K562 (cell line): ENCODE measurements around the gene ETV3. TPM values are rescaled to one million over a fixed set of nuclear protein-coding genes. Genes with fewer than 3 reads are reported as not detected.

Experiments
- ATAC-seq: fragments of 200-7000 bp; cut with Tn5 transposase; 3 replicates; pipeline ENCODE4 v1.9.1; 2020; ENCODE audit warnings: moderate library complexity
- BruUV-seq: library from RNA; stranded (reverse); fragments of 400-500 nt; replicated peaks from 2 replicates; lab custom pipeline; 2021; lab: Mats Ljungman, UMichigan
- CTCF ChIA-PET: fragments of 300-600 bp; formaldehyde crosslinking; extraction: SDS; loops from one replicate; lab custom pipeline; 2021; ENCODE audit warnings: low intra/inter-chr PET ratio; lab: Yijun Ruan, JAX
- POLR2A ChIA-PET: fragments of 300-600, 350-650 bp; sonication (Branson Sonifier 250); formaldehyde crosslinking; extraction: SDS; loops from one replicate; lab custom pipeline; 2021; ENCODE audit warnings: antibody characterized with exemption, inconsistent platforms; lab: Yijun Ruan, JAX
- DNase-seq, 4 experiments: peaks; one replicate each; pipeline versions ENCODE4 v3.0.0 to v3.0.0-alpha.2; 2011 to 2018; ENCODE audit warnings: low spot score in 3 of 4, mixed read lengths in 3 of 4; ENCODE audit errors: extremely low read depth in 1 of 4
- FAIRE-seq: peaks from 2 replicates; lab custom pipeline; 2011; peaks lifted over from hg19 to GRCh38; lab: Jason Lieb, UNC
- H2AFZ ChIP-seq: 2 replicates; pipeline ENCODE4 v1.6.0; 2011; ENCODE audit warnings: low read depth, low read length, control low read depth, inconsistent platforms
- H3K27ac ChIP-seq: fragments of 200-600 bp; 3 replicates; pipeline ENCODE4 v1.8.0; 2011; ENCODE audit warnings: low read depth, mild to moderate bottlenecking, control low read depth, inconsistent platforms, low read length, moderate library complexity, mixed read lengths; ENCODE audit errors: extremely low read depth
- H3K27me3 ChIP-seq, 2 experiments: fragments of 300-600 bp in 1 of 2; 2 replicates in 1 of 2; 3 replicates in 1 of 2; pipeline versions ENCODE4 v1.6.0 to v1.8.0; 2011; ENCODE audit warnings: inconsistent platforms in 2 of 2, low read length in 2 of 2, mild to moderate bottlenecking in 1 of 2, mixed read lengths in 1 of 2, moderate library complexity in 1 of 2; ENCODE audit not compliant: control insufficient read depth in 2 of 2, insufficient read depth in 2 of 2
- H3K36me3 ChIP-seq: fragments of 300-600 bp; 3 replicates; pipeline ENCODE4 v1.8.0; 2011; ENCODE audit warnings: mild to moderate bottlenecking, low read length, inconsistent platforms; ENCODE audit not compliant: control insufficient read depth, insufficient read depth
- H3K4me1 ChIP-seq, 2 experiments: fragments of 200-600 bp in 1 of 2; replicated peaks in 1 of 2; 2 replicates in 1 of 2; 3 replicates in 1 of 2; pipeline versions ENCODE4 v1.5.1 to v1.8.0; 2011; ENCODE audit warnings: inconsistent platforms in 2 of 2, low read length in 2 of 2, mild to moderate bottlenecking in 1 of 2, mixed read lengths in 1 of 2, moderate library complexity in 1 of 2; ENCODE audit not compliant: control insufficient read depth in 2 of 2, insufficient read depth in 2 of 2
- H3K4me2 ChIP-seq: 2 replicates; pipeline ENCODE4 v1.6.1; 2011; ENCODE audit warnings: low read length, control low read depth, inconsistent platforms, mixed read lengths; ENCODE audit not compliant: insufficient read depth
- H3K4me3 ChIP-seq: fragments of 200-600 bp; sonication (generic), shearing (Covaris generic); 2 replicates; pipeline ENCODE4 v1.5.1; 2016; ENCODE audit warnings: control low read depth, inconsistent platforms
- H3K79me2 ChIP-seq: fragments of 200-600 bp; 3 replicates; pipeline ENCODE4 v1.8.0; 2011; ENCODE audit warnings: low read length, inconsistent platforms; ENCODE audit not compliant: control insufficient read depth, insufficient read depth
- H3K9ac ChIP-seq, 2 experiments: 2 replicates each; pipeline versions ENCODE4 v1.6.0 to v1.6.1; 2011; ENCODE audit warnings: low read depth in 2 of 2, low read length in 2 of 2, control low read depth in 1 of 2, inconsistent platforms in 1 of 2, mild to moderate bottlenecking in 1 of 2, mixed read lengths in 1 of 2; ENCODE audit not compliant: insufficient read depth in 1 of 2
- H3K9me1 ChIP-seq: one replicate; pipeline ENCODE4 v1.6.0; 2011; ENCODE audit warnings: inconsistent platforms, mild to moderate bottlenecking, low read length, moderate library complexity; ENCODE audit not compliant: control insufficient read depth, insufficient read depth
- H3K9me3 ChIP-seq: replicated peaks from 2 replicates; pipeline ENCODE4 v1.5.1; 2011; ENCODE audit warnings: low read depth, low read length, inconsistent platforms; ENCODE audit not compliant: control insufficient read depth, insufficient read depth
- H4K20me1 ChIP-seq: replicated peaks from 2 replicates; pipeline ENCODE4 v1.6.1; 2011; ENCODE audit warnings: low read length, inconsistent platforms, mixed read lengths; ENCODE audit not compliant: control insufficient read depth, insufficient read depth
- ATF7 ChIP-seq: fragments of 450-650 bp; IDR thresholded peaks from 2 replicates; pipeline ENCODE4 v1.7.1; 2014; ENCODE audit warnings: mild to moderate bottlenecking, moderate library complexity
- BACH1 ChIP-seq: fragments of 200-800 bp; sonication (Bioruptor generic); IDR thresholded peaks from 2 replicates; pipeline ENCODE4 v1.6.1; 2016; ENCODE audit warnings: missing genetic modification characterization, missing compliant biosample characterization
- CBFA2T3 ChIP-seq: fragments of 450-650 bp; IDR thresholded peaks from 2 replicates; pipeline ENCODE4 v1.6.1; 2017
- MAZ ChIP-seq, 2 experiments: fragments of 450-650 bp in 1 of 2; sonication (generic) in 1 of 2; formaldehyde crosslinking; IDR thresholded peaks in 1 of 2; conservative IDR thresholded peaks in 1 of 2; 2 replicates each; pipeline versions ENCODE4 v1.4.0 to v1.5.0; 2020; ENCODE audit warnings: mild to moderate bottlenecking in 1 of 2, missing genetic modification reagents in 1 of 2
- NR2C1 ChIP-seq, 2 experiments: fragments of 450-650 bp; IDR thresholded peaks; 2 replicates each; pipeline ENCODE4 v1.6.1; 2017; ENCODE audit warnings: mild to moderate bottlenecking in 2 of 2, antibody characterized with exemption in 1 of 2, inconsistent platforms in 1 of 2, missing compliant biosample characterization in 1 of 2, missing genetic modification characterization in 1 of 2
- WGBS: fragments of 100-300 bp; shearing (Covaris generic); methylation state at CpG from one replicate; pipeline ENCODE4 v1.1.6; 2016; ENCODE audit warnings: low coverage, mixed read lengths; ENCODE audit not compliant: insufficient coverage; ENCODE audit errors: missing lambda C conversion rate; 5-methylcytosine and 5-hydroxymethylcytosine counted together
- in situ Hi-C: fragments of 300-500 bp; cut with MboI; formaldehyde crosslinking; loops from 4 replicates; pipeline ENCODE4 v1.15.0; 2018; ENCODE audit warnings: inconsistent platforms, mixed read lengths
- intact Hi-C: fragments of 100-400 bp; cut with micrococcal nuclease; formaldehyde crosslinking; loops from 2 replicates; pipeline ENCODE4 v1.14.2; 2022
- polyA plus RNA-seq, 8 experiments: library from polyadenylated mRNA; depleted of rRNA in 4 of 8; stranded (reverse) in 5 of 8; unstranded in 3 of 8; fragments of >200 nt; fragmentation: Nextera tagmentation in 2 of 8; fragmentation: Illumina TruSeq in 1 of 8; extraction: Ambion mirVana in 2 of 8; extraction: Trizol in 1 of 8; gene quantifications; 2 replicates each; pipeline versions ENCODE4 v1.2.1 to v1.2.3, GENCODE V29; 2011 to 2014; ENCODE audit warnings: inconsistent platforms in 1 of 8, missing spikeins in 1 of 8
- total RNA-seq, 7 experiments: library from RNA; depleted of rRNA in 6 of 7; stranded (reverse); fragments of >200 nt in 6 of 7; fragmentation: Illumina TruSeq in 2 of 7; extraction: Trizol in 2 of 7; gene quantifications; 2 replicates each; pipeline versions ENCODE4 v1.2.1 to v1.2.3, GENCODE V29; 2011 to 2021; ENCODE audit warnings: low replicate concordance in 1 of 7

Gene ETV3
- total and polyA plus RNA-seq, 9 of the 15 experiments (the other 6 are each of a cell fraction or from before 2014, with no cell fraction given), result 3.1 to 16.0 (median 9.0) TPM

- Histone ChIP-seq H3K27ac (no peak overlapping the region), H3K36me3 (no peaks in the 10 kb centered on the region), H3K4me2 (no peak overlapping the region; the same call in 1 of the 2 replicates), H4K20me1 (no peaks in the 10 kb centered on the region), H3K9me1 (no peaks in the 10 kb centered on the region), H3K9ac (peak overlapping the region in 1 of 2 experiments; percentile 63; a peak in 1 of 4 replicates), H2AFZ (no peak overlapping the region), H3K4me3 (no peak overlapping the region), H3K79me2 (no peaks in the 10 kb centered on the region), H3K27me3 (peaks cover 0 to 27% of the 10 kb centered on the region in 2 experiments; a peak in 3 of 5 replicates), H3K4me1 (peaks cover 33 to 55% of the 10 kb centered on the region in 2 experiments), H3K9me3 (no peaks in the 10 kb centered on the region)
- FAIRE-seq, result no peak
- POLR2A ChIA-PET, result interaction anchor here (1.2 to 3.1 kb wide), 3 partner anchors 19 to 64 kb away, joined by 3 to 14 read pairs (median 5); no protein-coding TSS in a partner anchor
- peak; percentile 19; the same call in 1 of the 2 replicates for TF ChIP-seq CBFA2T3
- 0 out of 4 replicates have a peak, but pooled peaks of 1 of the 2 experiments have one; percentile 17 for TF ChIP-seq MAZ (CRISPR knock-in tag; conservative IDR thresholded peaks at IDR 0.05 in 1 of 2, IDR thresholded peaks at IDR 0.05 in 1 of 2)
- no peak for TF ChIP-seq ATF7
- WGBS, result 43% methylated on average over 5 of the region's 5 CpGs
- intact Hi-C loops, result no loop called here
- no TSS peak for BruUV-seq
- DNase-seq, result peak in 1 of 4 experiments; percentile 37
- in situ Hi-C loops, result loop anchor here (10.0 to 25.0 kb wide), 2 partner anchors 199 to 783 kb away; no protein-coding TSS in a partner anchor
- CTCF ChIA-PET, result interaction anchor here (0.7 to 6.0 kb wide), 2 partner anchors 63 to 347 kb away, joined by 3 to 133 read pairs; no protein-coding TSS in a partner anchor
- ATAC-seq, result no peak
These were observed 16.1 kb upstream of the ETV3 start for GRCh38 chr1:157154291-157154690.

GRCh38 chr1:157153746-157154145, 15.6 kb upstream of the ETV3 start:
- in situ Hi-C loops (loop anchor here (10.0 to 25.0 kb wide), 2 partner anchors 199 to 784 kb away; no protein-coding TSS in a partner anchor), intact Hi-C loops (no loop called here)
- no peak overlapping the region for H3K4me2 ChIP-seq
- ChIA-PET POLR2A (interaction anchor here (1.7 to 2.1 kb wide), 2 partner anchors 14 to 18 kb away, joined by 5 to 7 read pairs; no protein-coding TSS in a partner anchor), CTCF (no interaction called here)
- H3K4me1 ChIP-seq, result peaks cover 33 to 58% of the 10 kb centered on the region in 2 experiments
- no peaks in the 10 kb centered on the region for H3K9me1 ChIP-seq
- H3K27ac ChIP-seq, result no peak overlapping the region
- no peaks in the 10 kb centered on the region for H3K36me3 ChIP-seq
- TF ChIP-seq CBFA2T3 (0 out of 2 replicates have a peak, but pooled peaks have one; percentile 6), BACH1 (tag) (no peak), NR2C1 (IDR thresholded peaks at IDR 0.05) (no peak), NR2C1 (tag; IDR thresholded peaks at IDR 0.05) (no peak)
- peaks cover 0 to 22% of the 10 kb centered on the region in 2 experiments; a peak in 3 of 5 replicates for H3K27me3 ChIP-seq
- 0% methylated on average over 1 of the region's 1 CpG for WGBS
- H3K9me3 ChIP-seq, result no peaks in the 10 kb centered on the region
- 0 out of 2 replicates have a peak overlapping the region, but pooled peaks have one; percentile 35 for H2AFZ ChIP-seq
- H4K20me1 ChIP-seq, result no peaks in the 10 kb centered on the region
- peak overlapping the region in 1 of 2 experiments; percentile 63; a peak in 1 of 4 replicates for H3K9ac ChIP-seq
- no TSS peak for BruUV-seq
- H3K4me3 ChIP-seq, result no peak overlapping the region
- DNase-seq, result peak in 1 of 4 experiments; percentile 41
- no peak for ATAC-seq
- no peak for FAIRE-seq
- H3K79me2 ChIP-seq, result no peaks in the 10 kb centered on the region
